Mesothelial cell of epicardium (in vitro differentiated cells): Measurements from ENCODE around the gene ZNF48. TPM values are rescaled to one million over a fixed set of nuclear protein-coding genes. Genes with fewer than 3 reads are reported as not detected.
A peak's percentile ranks its signal among the peaks of the same experiment; 100 is the strongest.

ENCODE experiments used
- DNase-seq, 2 experiments: peaks; one replicate each; pipeline ENCODE4 v3.0.0; 2021; ENCODE audit warnings: low spot score in 2 of 2; ENCODE audit not compliant: unreplicated experiment in 2 of 2
- H3K27ac Mint-ChIP-seq: 2 replicates; pipeline ENCODE4 v1.8.0; 2021; ENCODE audit warnings: mixed read lengths
- H3K27me3 Mint-ChIP-seq: 2 replicates; pipeline ENCODE4 v1.8.0; 2021; ENCODE audit warnings: low read depth, mixed read lengths
- H3K36me3 Mint-ChIP-seq: 2 replicates; pipeline ENCODE4 v1.8.0; 2021; ENCODE audit warnings: mixed read lengths
- H3K4me1 Mint-ChIP-seq: 2 replicates; pipeline ENCODE4 v1.8.0; 2021; ENCODE audit warnings: mixed read lengths
- H3K4me3 Mint-ChIP-seq: 2 replicates; pipeline ENCODE4 v1.8.0; 2021; ENCODE audit warnings: mild to moderate bottlenecking, moderate library complexity, mixed read lengths
- H3K9me3 Mint-ChIP-seq: 2 replicates; pipeline ENCODE4 v1.8.0; 2021; ENCODE audit warnings: mixed read lengths
- CTCF ChIP-seq: fragments of 200-600 bp; sonication (generic); IDR thresholded peaks from one replicate; pipeline ENCODE4 v1.5.0; 2021; ENCODE audit warnings: antibody characterized with exemption; ENCODE audit not compliant: unreplicated experiment
- total RNA-seq: library from RNA; stranded (reverse); gene quantifications from 3 replicates; pipeline ENCODE4 v1.2.1, GENCODE V29; 2021

Gene ZNF48
- total RNA-seq, 1 donor from 2014 or later, result 24.2 TPM

GRCh38 chr16:30444231-30445148 is 49.3 kb downstream of the ZNF48 start:
- TF ChIP-seq CTCF, result no peak
- Mint-ChIP-seq H3K9me3 (peaks cover 8% of the 10 kb centered on the region), H3K27ac (peak overlapping the region; percentile 86), H3K27me3 (no peaks in the 10 kb centered on the region), H3K4me3 (peak overlapping the region; percentile 82), H3K4me1 (peaks cover 16% of the 10 kb centered on the region), H3K36me3 (peaks cover 20% of the 10 kb centered on the region)
- DNase-seq, result no peak

- Mint-ChIP-seq H3K4me1 (peaks cover 16% of the 10 kb centered on the region), H3K4me3 (peak overlapping the region; percentile 82), H3K27me3 (no peaks in the 10 kb centered on the region), H3K9me3 (peaks cover 8% of the 10 kb centered on the region), H3K36me3 (peaks cover 20% of the 10 kb centered on the region), H3K27ac (peak overlapping the region; percentile 86)
- no peak for TF ChIP-seq CTCF
- no peak for DNase-seq
These were observed 49.9 kb downstream of the ZNF48 start for GRCh38 chr16:30445149-30445407.

GRCh38 chr16:30445408-30446202 is 50.4 kb downstream of the ZNF48 start, which contains the start of gene SEPHS2:
TSS of gene SEPHS2 (minus strand) at chr16:30445874. CDS start at chr16:30445727, 147 bp downstream.
- TF ChIP-seq CTCF, result peak; percentile 1

GRCh38 chr16:30446203-30446595 is 51.0 kb downstream of the ZNF48 start:
- Mint-ChIP-seq H3K9me3 (peaks cover 8% of the 10 kb centered on the region), H3K4me3 (peak overlapping the region; percentile 82), H3K27me3 (no peaks in the 10 kb centered on the region), H3K4me1 (peaks cover 16% of the 10 kb centered on the region), H3K36me3 (peaks cover 20% of the 10 kb centered on the region), H3K27ac (peak overlapping the region; percentile 94)
- no peak for TF ChIP-seq CTCF
- no peak for DNase-seq

More at GRCh38 chr16:30445408-30446202, 50.4 kb downstream of the ZNF48 start, which contains the start of gene SEPHS2:
- peaks cover 8% of the 10 kb centered on the region for H3K9me3 Mint-ChIP-seq
- peak; percentile 83 to 97 for DNase-seq
- H3K36me3 Mint-ChIP-seq, result peaks cover 20% of the 10 kb centered on the region
- peaks cover 16% of the 10 kb centered on the region for H3K4me1 Mint-ChIP-seq
- H3K27ac Mint-ChIP-seq, result peak within 1 kb of the TSS; percentile 94
- H3K27me3 Mint-ChIP-seq, result no peaks in the 10 kb centered on the region
- peak within 1 kb of the TSS; percentile 82 for H3K4me3 Mint-ChIP-seq

GRCh38 chr16:30447512-30448226 is 52.4 kb downstream of the ZNF48 start:
- Mint-ChIP-seq H3K4me1 (peaks cover 16% of the 10 kb centered on the region), H3K9me3 (peaks cover 8% of the 10 kb centered on the region), H3K4me3 (no peak overlapping the region), H3K27ac (no peak overlapping the region), H3K36me3 (peaks cover 18% of the 10 kb centered on the region), H3K27me3 (no peaks in the 10 kb centered on the region)
- DNase-seq, result no peak
- TF ChIP-seq CTCF, result no peak
